K562 (cell line): ENCODE data around the gene IRAG1. TPM values are rescaled to one million over a fixed set of nuclear protein-coding genes. Genes with fewer than 3 reads are reported as not detected.

Experiments
- ATAC-seq: fragments of 200-7000 bp; cut with Tn5 transposase; 3 replicates; pipeline ENCODE4 v1.9.1; 2020; ENCODE audit warnings: moderate library complexity
- BruUV-seq: library from RNA; stranded (reverse); fragments of 400-500 nt; replicated peaks from 2 replicates; lab custom pipeline; 2021; lab: Mats Ljungman, UMichigan
- CTCF ChIA-PET: fragments of 300-600 bp; formaldehyde crosslinking; extraction: SDS; loops from one replicate; lab custom pipeline; 2021; ENCODE audit warnings: low intra/inter-chr PET ratio; lab: Yijun Ruan, JAX
- POLR2A ChIA-PET: fragments of 300-600, 350-650 bp; sonication (Branson Sonifier 250); formaldehyde crosslinking; extraction: SDS; loops from one replicate; lab custom pipeline; 2021; ENCODE audit warnings: antibody characterized with exemption, inconsistent platforms; lab: Yijun Ruan, JAX
- DNase-seq, 4 experiments: peaks; one replicate each; pipeline versions ENCODE4 v3.0.0 to v3.0.0-alpha.2; 2011 to 2018; ENCODE audit warnings: low spot score in 3 of 4, mixed read lengths in 3 of 4; ENCODE audit errors: extremely low read depth in 1 of 4
- FAIRE-seq: peaks from 2 replicates; lab custom pipeline; 2011; peaks lifted over from hg19 to GRCh38; lab: Jason Lieb, UNC
- H2AFZ ChIP-seq: 2 replicates; pipeline ENCODE4 v1.6.0; 2011; ENCODE audit warnings: low read depth, low read length, control low read depth, inconsistent platforms
- H3K27ac ChIP-seq: fragments of 200-600 bp; 3 replicates; pipeline ENCODE4 v1.8.0; 2011; ENCODE audit warnings: low read depth, mild to moderate bottlenecking, control low read depth, inconsistent platforms, low read length, moderate library complexity, mixed read lengths; ENCODE audit errors: extremely low read depth
- H3K27me3 ChIP-seq, 2 experiments: fragments of 300-600 bp in 1 of 2; 2 replicates in 1 of 2; 3 replicates in 1 of 2; pipeline versions ENCODE4 v1.6.0 to v1.8.0; 2011; ENCODE audit warnings: inconsistent platforms in 2 of 2, low read length in 2 of 2, mild to moderate bottlenecking in 1 of 2, mixed read lengths in 1 of 2, moderate library complexity in 1 of 2; ENCODE audit not compliant: control insufficient read depth in 2 of 2, insufficient read depth in 2 of 2
- H3K36me3 ChIP-seq: fragments of 300-600 bp; 3 replicates; pipeline ENCODE4 v1.8.0; 2011; ENCODE audit warnings: mild to moderate bottlenecking, low read length, inconsistent platforms; ENCODE audit not compliant: control insufficient read depth, insufficient read depth
- H3K4me1 ChIP-seq, 2 experiments: fragments of 200-600 bp in 1 of 2; replicated peaks in 1 of 2; 2 replicates in 1 of 2; 3 replicates in 1 of 2; pipeline versions ENCODE4 v1.5.1 to v1.8.0; 2011; ENCODE audit warnings: inconsistent platforms in 2 of 2, low read length in 2 of 2, mild to moderate bottlenecking in 1 of 2, mixed read lengths in 1 of 2, moderate library complexity in 1 of 2; ENCODE audit not compliant: control insufficient read depth in 2 of 2, insufficient read depth in 2 of 2
- H3K4me2 ChIP-seq: 2 replicates; pipeline ENCODE4 v1.6.1; 2011; ENCODE audit warnings: low read length, control low read depth, inconsistent platforms, mixed read lengths; ENCODE audit not compliant: insufficient read depth
- H3K4me3 ChIP-seq: fragments of 200-600 bp; sonication (generic), shearing (Covaris generic); 2 replicates; pipeline ENCODE4 v1.5.1; 2016; ENCODE audit warnings: control low read depth, inconsistent platforms
- H3K79me2 ChIP-seq: fragments of 200-600 bp; 3 replicates; pipeline ENCODE4 v1.8.0; 2011; ENCODE audit warnings: low read length, inconsistent platforms; ENCODE audit not compliant: control insufficient read depth, insufficient read depth
- H3K9ac ChIP-seq, 2 experiments: 2 replicates each; pipeline versions ENCODE4 v1.6.0 to v1.6.1; 2011; ENCODE audit warnings: low read depth in 2 of 2, low read length in 2 of 2, control low read depth in 1 of 2, inconsistent platforms in 1 of 2, mild to moderate bottlenecking in 1 of 2, mixed read lengths in 1 of 2; ENCODE audit not compliant: insufficient read depth in 1 of 2
- H3K9me1 ChIP-seq: one replicate; pipeline ENCODE4 v1.6.0; 2011; ENCODE audit warnings: inconsistent platforms, mild to moderate bottlenecking, low read length, moderate library complexity; ENCODE audit not compliant: control insufficient read depth, insufficient read depth
- H3K9me3 ChIP-seq: replicated peaks from 2 replicates; pipeline ENCODE4 v1.5.1; 2011; ENCODE audit warnings: low read depth, low read length, inconsistent platforms; ENCODE audit not compliant: control insufficient read depth, insufficient read depth
- H4K20me1 ChIP-seq: replicated peaks from 2 replicates; pipeline ENCODE4 v1.6.1; 2011; ENCODE audit warnings: low read length, inconsistent platforms, mixed read lengths; ENCODE audit not compliant: control insufficient read depth, insufficient read depth
- CHD7 ChIP-seq: fragments of 200-600 bp; sonication (generic); IDR thresholded peaks from one replicate; pipeline ENCODE4 v1.6.1; 2012; ENCODE audit warnings: mild to moderate bottlenecking, low read depth, low read length, inconsistent platforms
- GATA2 ChIP-seq: sonication (generic); formaldehyde crosslinking; IDR thresholded peaks from 2 replicates; pipeline ENCODE4 v1.4.0; 2020; ENCODE audit warnings: mild to moderate bottlenecking, missing genetic modification reagents
- HEY1 ChIP-seq: fragments of 250-450 bp; sonication (Bioruptor Pico); IDR thresholded peaks from 2 replicates; pipeline ENCODE4 v1.5.0; 2020; ENCODE audit warnings: mild to moderate bottlenecking, moderate library complexity, borderline replicate concordance
- SAFB2 ChIP-seq: fragments of 200-400 bp; formaldehyde crosslinking; IDR thresholded peaks from 2 replicates; pipeline ENCODE4 v1.6.1; 2018; ENCODE audit warnings: borderline replicate concordance, low read length, low read depth, moderate library complexity; ENCODE audit not compliant: severe bottlenecking
- SMARCC2 ChIP-seq: fragments of 450-650 bp; IDR thresholded peaks from 2 replicates; pipeline ENCODE4 v1.6.1; 2017; ENCODE audit warnings: antibody characterized with exemption, moderate library complexity, mild to moderate bottlenecking, low read depth
- TEAD2 ChIP-seq: fragments of 450-650 bp; IDR thresholded peaks from 2 replicates; pipeline ENCODE4 v1.6.1; 2016; ENCODE audit warnings: missing genetic modification characterization, control low read depth, missing compliant biosample characterization
- ZNF512 ChIP-seq: IDR thresholded peaks from 2 replicates; pipeline ENCODE4 v1.6.1; 2016; ENCODE audit warnings: missing genetic modification characterization, missing compliant biosample characterization
- ZSCAN29 ChIP-seq: fragments of 450-650 bp; IDR thresholded peaks from 2 replicates; pipeline ENCODE4 v1.6.1; 2017
- WGBS: fragments of 100-300 bp; shearing (Covaris generic); methylation state at CpG from one replicate; pipeline ENCODE4 v1.1.6; 2016; ENCODE audit warnings: low coverage, mixed read lengths; ENCODE audit not compliant: insufficient coverage; ENCODE audit errors: missing lambda C conversion rate; 5-methylcytosine and 5-hydroxymethylcytosine counted together
- in situ Hi-C: fragments of 300-500 bp; cut with MboI; formaldehyde crosslinking; loops from 4 replicates; pipeline ENCODE4 v1.15.0; 2018; ENCODE audit warnings: inconsistent platforms, mixed read lengths
- intact Hi-C: fragments of 100-400 bp; cut with micrococcal nuclease; formaldehyde crosslinking; loops from 2 replicates; pipeline ENCODE4 v1.14.2; 2022
- polyA plus RNA-seq, 8 experiments: library from polyadenylated mRNA; depleted of rRNA in 4 of 8; stranded (reverse) in 5 of 8; unstranded in 3 of 8; fragments of >200 nt; fragmentation: Nextera tagmentation in 2 of 8; fragmentation: Illumina TruSeq in 1 of 8; extraction: Ambion mirVana in 2 of 8; extraction: Trizol in 1 of 8; gene quantifications; 2 replicates each; pipeline versions ENCODE4 v1.2.1 to v1.2.3, GENCODE V29; 2011 to 2014; ENCODE audit warnings: inconsistent platforms in 1 of 8, missing spikeins in 1 of 8
- total RNA-seq, 7 experiments: library from RNA; depleted of rRNA in 6 of 7; stranded (reverse); fragments of >200 nt in 6 of 7; fragmentation: Illumina TruSeq in 2 of 7; extraction: Trizol in 2 of 7; gene quantifications; 2 replicates each; pipeline versions ENCODE4 v1.2.1 to v1.2.3, GENCODE V29; 2011 to 2021; ENCODE audit warnings: low replicate concordance in 1 of 7

The IRAG1 gene
- total and polyA plus RNA-seq, 9 of the 15 experiments (the other 6 are each of a cell fraction or from before 2014, with no cell fraction given), result 0.01 to 0.22 (median 0.09) TPM; not detected in 1

GRCh38 chr11:10663990-10664389, 29.6 kb downstream of the IRAG1 start:
- Histone ChIP-seq H3K4me3 (no peak overlapping the region), H3K9me1 (no peaks in the 10 kb centered on the region), H3K4me1 (peaks cover 23 to 51% of the 10 kb centered on the region in 2 experiments), H3K27ac (no peak overlapping the region), H3K9me3 (no peaks in the 10 kb centered on the region), H3K36me3 (no peaks in the 10 kb centered on the region), H3K9ac (no peak overlapping the region), H3K27me3 (no peaks in the 10 kb centered on the region), H3K79me2 (no peaks in the 10 kb centered on the region), H3K4me2 (no peak overlapping the region), H2AFZ (peak overlapping the region; percentile 75), H4K20me1 (no peaks in the 10 kb centered on the region)
- ATAC-seq (no peak), DNase-seq (no peak), FAIRE-seq (no peak)
- 73% methylated on average over 6 of the region's 6 CpGs for whole genome bisulfite sequencing
- ChIA-PET CTCF (no interaction called here), POLR2A (interaction anchor here (0.6 to 0.7 kb wide), 3 partner anchors 29 to 1360 kb away, joined by 3 to 5 read pairs (median 3); no protein-coding TSS in a partner anchor)
- in situ Hi-C loops (no loop called here), intact Hi-C loops (no loop called here)
- BruUV-seq, result no TSS peak
- TF ChIP-seq ZSCAN29, result no peak
- TF ChIP-seq CHD7, result no peak
- TF ChIP-seq SMARCC2, result no peak
- TF ChIP-seq TEAD2 (tag), result no peak
- no peak for TF ChIP-seq HEY1 (CRISPR knock-in tag)
- TF ChIP-seq SAFB2, result no peak
- no peak for TF ChIP-seq GATA2 (CRISPR knock-in tag)
- TF ChIP-seq ZNF512, result no peak
